ENCODE results near the gene CLSTN3. TPM values are rescaled to one million over a fixed set of nuclear protein-coding genes. Genes with fewer than 3 reads are reported as not detected.

Gene CLSTN3
- total and polyA plus RNA-seq, 2 donors (not counting 1 experiment from before 2014, with no cell fraction given), result 11.9 to 23.5 TPM

- Histone ChIP-seq H3K4me2 (ENCODE audit: extremely low read depth, insufficient read depth, low read length) (peak overlapping the region; percentile 76), H3K4me3 (replicated peaks in 1 of 4; ENCODE audit: control extremely low read depth in 1 of 4, insufficient read depth in 1 of 4, low read depth in 3 of 4, low read length in 4 of 4) (peak overlapping the region; percentile 68 to 92 (median 80)), H3K27ac (ENCODE audit: insufficient read depth, low read length) (peak overlapping the region; percentile 90), H3K27me3 (ENCODE audit: control insufficient read depth, insufficient read depth, low read length) (no peaks in the 10 kb centered on the region), H3K36me3 (ENCODE audit: control insufficient read depth, insufficient read depth, low read length) (no peaks in the 10 kb centered on the region), H4K20me1 (ENCODE audit: control insufficient read depth, extremely low read depth, insufficient read depth, low read length) (no peaks in the 10 kb centered on the region), H2AFZ (ENCODE audit: low read length) (peak overlapping the region; percentile 89), H3K4me1 (ENCODE audit: control insufficient read depth, extremely low read depth, insufficient read depth, low read length) (peaks cover 10% of the 10 kb centered on the region), H3K79me2 (ENCODE audit: control insufficient read depth, insufficient read depth, low read length) (no peaks in the 10 kb centered on the region), H3K9me3 (ENCODE audit: control insufficient read depth, insufficient read depth, low read depth, low read length) (no peaks in the 10 kb centered on the region), H3K9ac (ENCODE audit: insufficient read depth, low read length) (peak overlapping the region; percentile 68)
- peak; percentile 50 to 79 for DNase-seq (ENCODE audit: low read depth in 2 of 2)
- TF ChIP-seq EZH2 (IDR thresholded peaks at IDR 0.05; ENCODE audit: low read length, missing control alignments) (no peak), CTCF (conservative IDR thresholded peaks at IDR 0.05 in 1 of 2, IDR thresholded peaks at IDR 0.05 in 1 of 2; ENCODE audit: low read depth in 1 of 2, low read length in 2 of 2) (peak; percentile 69 to 75)
Observed at GRCh38 chr12:7188562-7189397, 58.6 kb downstream of the CLSTN3 start.

- peak; percentile 93 to 94 for DNase-seq (ENCODE audit: low read depth in 2 of 2)
- no peaks in the 10 kb centered on the region for H4K20me1 ChIP-seq (ENCODE audit: control insufficient read depth, extremely low read depth, insufficient read depth, low read length)
- H2AFZ ChIP-seq (ENCODE audit: low read length), result peak within 1 kb of the TSS; percentile 89
- H3K27ac ChIP-seq (ENCODE audit: insufficient read depth, low read length), result peak within 1 kb of the TSS; percentile 90
- no peaks in the 10 kb centered on the region for H3K79me2 ChIP-seq (ENCODE audit: control insufficient read depth, insufficient read depth, low read length)
- H3K36me3 ChIP-seq (ENCODE audit: control insufficient read depth, insufficient read depth, low read length), result no peaks in the 10 kb centered on the region
- peak within 1 kb of the TSS; percentile 68 for H3K9ac ChIP-seq (ENCODE audit: insufficient read depth, low read length)
- H3K4me1 ChIP-seq (ENCODE audit: control insufficient read depth, extremely low read depth, insufficient read depth, low read length), result peaks cover 10% of the 10 kb centered on the region
- TF ChIP-seq CTCF (conservative IDR thresholded peaks at IDR 0.05 in 1 of 2, IDR thresholded peaks at IDR 0.05 in 1 of 2; ENCODE audit: low read depth in 1 of 2, low read length in 2 of 2) (no peak), EZH2 (IDR thresholded peaks at IDR 0.05; ENCODE audit: low read length, missing control alignments) (no peak)
- peak within 1 kb of the TSS; percentile 68 to 92 (median 80) for H3K4me3 ChIP-seq (replicated peaks in 1 of 4; ENCODE audit: control extremely low read depth in 1 of 4, insufficient read depth in 1 of 4, low read depth in 3 of 4, low read length in 4 of 4)
- no peaks in the 10 kb centered on the region for H3K27me3 ChIP-seq (ENCODE audit: control insufficient read depth, insufficient read depth, low read length)
- H3K4me2 ChIP-seq (ENCODE audit: extremely low read depth, insufficient read depth, low read length), result peak within 1 kb of the TSS; percentile 76
- H3K9me3 ChIP-seq (ENCODE audit: control insufficient read depth, insufficient read depth, low read depth, low read length), result no peaks in the 10 kb centered on the region
Observed at GRCh38 chr12:7189398-7190267, 59.5 kb downstream of the CLSTN3 start, which contains the start of gene PEX5. Gene PEX5, plus strand, starts transcription at chr12:7189686. Its CDS starts 692 bp downstream, at chr12:7190378.
